HepG2 (cell line): Measurements from ENCODE around the gene CDH1. TPM values are rescaled to one million over a fixed set of nuclear protein-coding genes. Genes with fewer than 3 reads are reported as not detected.
A peak's percentile ranks its signal among the peaks of the same experiment; 100 is the strongest.

Experiments
- CREB1 ChIP-seq, 2 experiments: fragments of 450-650 bp in 1 of 2; IDR thresholded peaks; 2 replicates each; pipeline ENCODE4 v1.6.1; 2016 to 2017; ENCODE audit warnings: control low read depth in 1 of 2, mild to moderate bottlenecking in 1 of 2, missing compliant biosample characterization in 1 of 2, missing genetic modification characterization in 1 of 2
- FOXJ3 ChIP-seq: sonication (generic); formaldehyde crosslinking; IDR thresholded peaks from 2 replicates; pipeline ENCODE4 v1.4.0; 2020; ENCODE audit warnings: missing genetic modification reagents, mild to moderate bottlenecking, borderline replicate concordance
- HNF4A ChIP-seq: sonication (generic); formaldehyde crosslinking; IDR thresholded peaks from 2 replicates; pipeline ENCODE4 v1.4.0; 2020; ENCODE audit warnings: missing genetic modification reagents
- MEIS1 ChIP-seq: sonication (generic); formaldehyde crosslinking; IDR thresholded peaks from 2 replicates; pipeline ENCODE4 v1.9.0; 2021; ENCODE audit warnings: mild to moderate bottlenecking, missing genetic modification reagents, moderate library complexity, borderline replicate concordance
- TEAD3 ChIP-seq: optimal IDR thresholded peaks from 2 replicates; pipeline ENCODE3; 2016; ENCODE audit warnings: borderline replicate concordance
- TMF1 ChIP-seq: sonication (generic); formaldehyde crosslinking; IDR thresholded peaks from 2 replicates; pipeline ENCODE4 v1.8.1; 2022; ENCODE audit warnings: low read depth, missing genetic modification reagents
- ZNF577 ChIP-seq: sonication (generic); formaldehyde crosslinking; IDR thresholded peaks from 2 replicates; pipeline ENCODE4 v1.4.0; 2020; ENCODE audit warnings: mild to moderate bottlenecking, low read depth, missing genetic modification reagents, borderline replicate concordance
- ZNF768 ChIP-seq: sonication (generic); formaldehyde crosslinking; IDR thresholded peaks from 2 replicates; pipeline ENCODE4 v1.4.0; 2020; ENCODE audit warnings: missing genetic modification reagents
- polyA plus RNA-seq, 8 experiments: library from polyadenylated mRNA; depleted of rRNA in 3 of 8; stranded (reverse) in 7 of 8; unstranded in 1 of 8; fragments of >200 nt; fragmentation: Illumina TruSeq in 4 of 8; extraction: Trizol in 4 of 8; gene quantifications; 2 replicates each; pipeline versions ENCODE4 v1.2.1 to v1.2.3, GENCODE V29; 2011 to 2016; ENCODE audit warnings: low read depth in 4 of 8, missing spikeins in 1 of 8, mixed read lengths in 1 of 8; ENCODE audit not compliant: insufficient read depth in 1 of 8
- total RNA-seq, 5 experiments: library from RNA; depleted of rRNA; stranded (reverse); fragments of >200 nt; fragmentation: Illumina TruSeq; extraction: Trizol; gene quantifications; 2 replicates each; pipeline ENCODE4 v1.2.3, GENCODE V29; 2016; ENCODE audit warnings: low read depth in 1 of 5
- TF ChIP-seq, protein P1 (sequence below): sonication (generic); formaldehyde crosslinking; IDR thresholded peaks from one replicate; pipeline ENCODE4 v1.5.1; 2020; ENCODE audit warnings: mild to moderate bottlenecking, missing genetic modification reagents; ENCODE audit errors: not compliant biosample characterization
- TF ChIP-seq, protein P2 (sequence below): IDR thresholded peaks from 2 replicates; pipeline ENCODE4 v1.6.1; 2012; ENCODE audit warnings: low read length, improper control_type of control experiment
- TF ChIP-seq, protein P3 (sequence below): sonication (generic); formaldehyde crosslinking; IDR thresholded peaks from 2 replicates; pipeline ENCODE4 v1.4.0; 2020; ENCODE audit warnings: missing genetic modification reagents, borderline replicate concordance
- TF ChIP-seq, protein P4 (sequence below): sonication (generic); formaldehyde crosslinking; IDR thresholded peaks from 2 replicates; pipeline ENCODE4 v1.4.0; 2020; ENCODE audit warnings: mild to moderate bottlenecking, low read depth, missing genetic modification reagents

The CDH1 gene
- total and polyA plus RNA-seq, 2 of the 13 experiments (the other 11 are each of a cell fraction or from before 2014, with no cell fraction given), result 0.95 to 9.8 TPM

DNA sequence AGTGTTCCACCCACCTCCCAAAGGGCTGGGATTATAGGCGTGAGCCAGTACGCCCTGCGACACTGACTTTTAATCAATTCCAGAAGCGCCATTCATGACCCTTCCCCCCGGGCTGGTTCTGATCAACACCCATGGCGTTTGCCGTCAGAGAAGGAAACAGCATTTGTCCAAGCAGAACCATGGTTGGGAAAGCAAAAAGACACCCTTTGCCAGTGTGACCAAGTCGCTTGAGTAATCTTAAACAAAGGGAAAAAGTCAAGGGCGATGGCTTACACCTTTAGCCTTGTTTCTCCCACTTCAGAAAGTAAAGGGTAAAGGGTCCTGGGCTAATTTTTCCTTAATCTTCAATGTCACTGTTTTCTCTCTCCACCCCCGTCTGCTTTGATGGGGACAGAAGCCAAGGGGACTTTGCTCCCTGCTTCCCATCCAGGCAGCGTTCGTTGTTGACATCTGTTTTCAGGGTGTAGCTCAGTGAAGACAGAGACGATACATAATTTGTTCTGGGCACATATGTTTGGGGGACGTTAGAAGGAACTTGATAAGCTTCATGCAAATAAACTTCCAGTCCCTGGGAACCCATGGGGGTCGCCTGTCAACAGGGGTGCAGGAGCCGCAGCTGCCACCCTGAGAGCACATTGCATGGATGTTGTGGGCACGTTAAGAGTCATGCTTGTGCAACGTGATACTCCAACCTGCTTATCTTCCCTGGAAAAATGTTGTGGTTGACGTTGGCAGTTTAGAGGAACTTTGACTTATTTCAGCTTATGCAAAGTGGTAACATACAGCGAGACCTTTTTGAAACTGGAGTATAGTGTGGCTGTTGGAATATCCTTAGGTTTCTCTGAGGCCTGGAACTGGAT, 55.6 kb downstream of the CDH1 start (continued):
- TF ChIP-seq, protein P1, sequence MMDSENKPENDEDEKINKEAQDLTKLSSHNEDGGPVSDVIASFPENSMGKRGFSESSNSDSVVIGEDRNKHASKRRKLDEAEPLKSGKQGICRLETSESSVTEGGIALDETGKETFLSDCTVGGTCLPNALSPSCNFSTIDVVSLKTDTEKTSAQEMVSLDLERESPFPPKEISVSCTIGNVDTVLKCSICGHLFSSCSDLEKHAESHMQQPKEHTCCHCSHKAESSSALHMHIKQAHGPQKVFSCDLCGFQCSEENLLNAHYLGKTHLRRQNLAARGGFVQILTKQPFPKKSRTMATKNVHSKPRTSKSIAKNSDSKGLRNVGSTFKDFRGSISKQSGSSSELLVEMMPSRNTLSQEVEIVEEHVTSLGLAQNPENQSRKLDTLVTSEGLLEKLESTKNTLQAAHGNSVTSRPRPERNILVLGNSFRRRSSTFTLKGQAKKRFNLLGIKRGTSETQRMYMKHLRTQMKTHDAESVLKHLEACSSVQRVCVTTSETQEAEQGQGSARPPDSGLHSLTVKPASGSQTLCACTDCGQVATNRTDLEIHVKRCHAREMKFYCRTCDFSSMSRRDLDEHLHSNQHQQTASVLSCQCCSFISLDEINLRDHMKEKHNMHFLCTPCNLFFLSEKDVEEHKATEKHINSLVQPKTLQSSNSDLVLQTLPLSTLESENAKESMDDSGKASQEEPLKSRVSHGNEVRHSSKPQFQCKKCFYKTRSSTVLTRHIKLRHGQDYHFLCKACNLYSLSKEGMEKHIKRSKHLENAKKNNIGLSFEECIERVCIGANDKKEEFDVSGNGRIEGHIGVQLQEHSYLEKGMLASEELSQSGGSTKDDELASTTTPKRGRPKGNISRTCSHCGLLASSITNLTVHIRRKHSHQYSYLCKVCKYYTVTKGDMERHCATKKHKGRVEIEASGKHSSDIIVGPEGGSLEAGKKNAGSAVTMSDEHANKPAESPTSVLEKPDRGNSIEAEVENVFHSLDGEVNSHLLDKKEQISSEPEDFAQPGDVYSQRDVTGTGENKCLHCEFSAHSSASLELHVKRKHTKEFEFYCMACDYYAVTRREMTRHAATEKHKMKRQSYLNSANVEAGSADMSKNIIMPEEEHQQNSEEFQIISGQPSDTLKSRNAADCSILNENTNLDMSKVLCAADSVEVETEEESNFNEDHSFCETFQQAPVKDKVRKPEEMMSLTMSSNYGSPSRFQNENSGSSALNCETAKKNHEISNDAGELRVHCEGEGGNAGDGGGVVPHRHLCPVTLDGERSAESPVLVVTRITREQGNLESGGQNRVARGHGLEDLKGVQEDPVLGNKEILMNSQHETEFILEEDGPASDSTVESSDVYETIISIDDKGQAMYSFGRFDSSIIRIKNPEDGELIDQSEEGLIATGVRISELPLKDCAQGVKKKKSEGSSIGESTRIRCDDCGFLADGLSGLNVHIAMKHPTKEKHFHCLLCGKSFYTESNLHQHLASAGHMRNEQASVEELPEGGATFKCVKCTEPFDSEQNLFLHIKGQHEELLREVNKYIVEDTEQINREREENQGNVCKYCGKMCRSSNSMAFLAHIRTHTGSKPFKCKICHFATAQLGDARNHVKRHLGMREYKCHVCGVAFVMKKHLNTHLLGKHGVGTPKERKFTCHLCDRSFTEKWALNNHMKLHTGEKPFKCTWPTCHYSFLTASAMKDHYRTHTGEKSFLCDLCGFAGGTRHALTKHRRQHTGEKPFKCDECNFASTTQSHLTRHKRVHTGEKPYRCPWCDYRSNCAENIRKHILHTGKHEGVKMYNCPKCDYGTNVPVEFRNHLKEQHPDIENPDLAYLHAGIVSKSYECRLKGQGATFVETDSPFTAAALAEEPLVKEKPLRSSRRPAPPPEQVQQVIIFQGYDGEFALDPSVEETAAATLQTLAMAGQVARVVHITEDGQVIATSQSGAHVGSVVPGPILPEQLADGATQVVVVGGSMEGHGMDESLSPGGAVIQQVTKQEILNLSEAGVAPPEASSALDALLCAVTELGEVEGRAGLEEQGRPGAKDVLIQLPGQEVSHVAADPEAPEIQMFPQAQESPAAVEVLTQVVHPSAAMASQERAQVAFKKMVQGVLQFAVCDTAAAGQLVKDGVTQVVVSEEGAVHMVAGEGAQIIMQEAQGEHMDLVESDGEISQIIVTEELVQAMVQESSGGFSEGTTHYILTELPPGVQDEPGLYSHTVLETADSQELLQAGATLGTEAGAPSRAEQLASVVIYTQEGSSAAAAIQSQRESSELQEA (CRISPR knock-in tag), result no peak
- TF ChIP-seq, protein P2, sequence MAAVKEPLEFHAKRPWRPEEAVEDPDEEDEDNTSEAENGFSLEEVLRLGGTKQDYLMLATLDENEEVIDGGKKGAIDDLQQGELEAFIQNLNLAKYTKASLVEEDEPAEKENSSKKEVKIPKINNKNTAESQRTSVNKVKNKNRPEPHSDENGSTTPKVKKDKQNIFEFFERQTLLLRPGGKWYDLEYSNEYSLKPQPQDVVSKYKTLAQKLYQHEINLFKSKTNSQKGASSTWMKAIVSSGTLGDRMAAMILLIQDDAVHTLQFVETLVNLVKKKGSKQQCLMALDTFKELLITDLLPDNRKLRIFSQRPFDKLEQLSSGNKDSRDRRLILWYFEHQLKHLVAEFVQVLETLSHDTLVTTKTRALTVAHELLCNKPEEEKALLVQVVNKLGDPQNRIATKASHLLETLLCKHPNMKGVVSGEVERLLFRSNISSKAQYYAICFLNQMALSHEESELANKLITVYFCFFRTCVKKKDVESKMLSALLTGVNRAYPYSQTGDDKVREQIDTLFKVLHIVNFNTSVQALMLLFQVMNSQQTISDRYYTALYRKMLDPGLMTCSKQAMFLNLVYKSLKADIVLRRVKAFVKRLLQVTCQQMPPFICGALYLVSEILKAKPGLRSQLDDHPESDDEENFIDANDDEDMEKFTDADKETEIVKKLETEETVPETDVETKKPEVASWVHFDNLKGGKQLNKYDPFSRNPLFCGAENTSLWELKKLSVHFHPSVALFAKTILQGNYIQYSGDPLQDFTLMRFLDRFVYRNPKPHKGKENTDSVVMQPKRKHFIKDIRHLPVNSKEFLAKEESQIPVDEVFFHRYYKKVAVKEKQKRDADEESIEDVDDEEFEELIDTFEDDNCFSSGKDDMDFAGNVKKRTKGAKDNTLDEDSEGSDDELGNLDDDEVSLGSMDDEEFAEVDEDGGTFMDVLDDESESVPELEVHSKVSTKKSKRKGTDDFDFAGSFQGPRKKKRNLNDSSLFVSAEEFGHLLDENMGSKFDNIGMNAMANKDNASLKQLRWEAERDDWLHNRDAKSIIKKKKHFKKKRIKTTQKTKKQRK, result no peak
- TF ChIP-seq HNF4A (CRISPR knock-in tag), result peak; percentile 96
- no peak for TF ChIP-seq CREB1 (IDR thresholded peaks at IDR 0.05)
- TF ChIP-seq CREB1 (CRISPR knock-in tag; IDR thresholded peaks at IDR 0.05), result peak; percentile 74
- peak; percentile 88; the same call in 1 of the 2 replicates for TF ChIP-seq TMF1 (CRISPR knock-in tag)
- TF ChIP-seq, protein P3, sequence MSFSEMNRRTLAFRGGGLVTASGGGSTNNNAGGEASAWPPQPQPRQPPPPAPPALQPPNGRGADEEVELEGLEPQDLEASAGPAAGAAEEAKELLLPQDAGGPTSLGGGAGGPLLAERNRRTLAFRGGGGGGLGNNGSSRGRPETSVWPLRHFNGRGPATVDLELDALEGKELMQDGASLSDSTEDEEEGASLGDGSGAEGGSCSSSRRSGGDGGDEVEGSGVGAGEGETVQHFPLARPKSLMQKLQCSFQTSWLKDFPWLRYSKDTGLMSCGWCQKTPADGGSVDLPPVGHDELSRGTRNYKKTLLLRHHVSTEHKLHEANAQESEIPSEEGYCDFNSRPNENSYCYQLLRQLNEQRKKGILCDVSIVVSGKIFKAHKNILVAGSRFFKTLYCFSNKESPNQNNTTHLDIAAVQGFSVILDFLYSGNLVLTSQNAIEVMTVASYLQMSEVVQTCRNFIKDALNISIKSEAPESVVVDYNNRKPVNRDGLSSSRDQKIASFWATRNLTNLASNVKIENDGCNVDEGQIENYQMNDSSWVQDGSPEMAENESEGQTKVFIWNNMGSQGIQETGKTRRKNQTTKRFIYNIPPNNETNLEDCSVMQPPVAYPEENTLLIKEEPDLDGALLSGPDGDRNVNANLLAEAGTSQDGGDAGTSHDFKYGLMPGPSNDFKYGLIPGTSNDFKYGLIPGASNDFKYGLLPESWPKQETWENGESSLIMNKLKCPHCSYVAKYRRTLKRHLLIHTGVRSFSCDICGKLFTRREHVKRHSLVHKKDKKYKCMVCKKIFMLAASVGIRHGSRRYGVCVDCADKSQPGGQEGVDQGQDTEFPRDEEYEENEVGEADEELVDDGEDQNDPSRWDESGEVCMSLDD (CRISPR knock-in tag), result peak; percentile 64; the same call in 1 of the 2 replicates
- TF ChIP-seq ZNF577 (CRISPR knock-in tag), result no peak
- no peak for TF ChIP-seq ZNF768 (CRISPR knock-in tag)
- TF ChIP-seq FOXJ3 (CRISPR knock-in tag), result peak; percentile 95; the same call in 1 of the 2 replicates
- TF ChIP-seq, protein P4, sequence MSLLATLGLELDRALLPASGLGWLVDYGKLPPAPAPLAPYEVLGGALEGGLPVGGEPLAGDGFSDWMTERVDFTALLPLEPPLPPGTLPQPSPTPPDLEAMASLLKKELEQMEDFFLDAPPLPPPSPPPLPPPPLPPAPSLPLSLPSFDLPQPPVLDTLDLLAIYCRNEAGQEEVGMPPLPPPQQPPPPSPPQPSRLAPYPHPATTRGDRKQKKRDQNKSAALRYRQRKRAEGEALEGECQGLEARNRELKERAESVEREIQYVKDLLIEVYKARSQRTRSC, result no peak
- peak; percentile 75 for TF ChIP-seq TEAD3 (CRISPR knock-in tag)
- TF ChIP-seq MEIS1 (CRISPR knock-in tag), result no peak
